ENCODE data around the gene EPB41L4A.

DNA sequence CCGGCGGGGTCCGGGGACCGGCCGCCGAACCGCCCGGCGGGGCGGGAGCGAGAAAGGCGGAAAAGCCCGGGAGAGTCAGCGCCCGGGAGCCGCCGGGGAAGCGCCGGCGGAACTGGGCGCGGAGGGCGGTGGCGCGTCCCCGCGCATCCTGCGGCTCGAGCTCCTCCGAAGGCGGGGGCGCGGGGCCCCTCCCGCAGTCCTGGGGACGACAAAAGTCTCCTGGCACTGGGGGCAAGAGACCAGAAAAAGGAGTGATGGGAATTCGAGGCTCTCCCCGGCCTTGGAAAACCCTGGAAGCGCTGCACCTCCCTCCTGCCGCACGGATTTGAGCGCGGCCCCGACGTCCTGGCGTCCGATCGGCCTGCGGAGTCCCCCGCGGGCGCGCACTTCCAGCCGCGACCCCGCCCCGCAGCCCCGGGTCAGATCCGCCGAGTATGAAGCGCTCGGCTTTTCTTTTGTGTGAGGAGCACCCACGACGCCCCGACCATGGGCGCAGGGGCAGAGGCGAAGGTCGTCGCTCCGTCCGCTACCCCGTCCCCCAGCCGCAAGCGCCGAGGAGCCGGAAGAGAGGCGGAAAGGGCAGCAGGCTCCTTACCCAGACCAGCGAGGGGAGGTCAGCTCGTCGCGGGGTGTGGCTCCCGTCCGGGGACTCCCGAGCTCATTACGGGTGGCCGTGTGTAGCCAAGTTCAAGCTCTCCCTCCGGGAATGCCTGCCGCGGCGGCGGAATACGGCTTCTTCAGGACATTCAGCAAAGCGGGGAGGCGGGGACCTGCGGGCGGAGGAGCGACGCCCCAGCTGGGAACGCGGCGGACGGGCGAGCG lies at the start of gene EPB41L4A:
- TF ChIP-seq CTCF (IDR thresholded peaks at IDR 0.05) (no peak), POLR2A (IDR thresholded peaks at IDR 0.05) (no peak)

Data from breast epithelium (tissue), 3 donors.